ENCODE results near the gene ERC2.

Gene ERC2

GRCh38 chr3:55804170-55805095 lies 663.8 kb downstream of the ERC2 start:
- no peak for DNase-seq (ENCODE audit: low read depth in 1 of 2, low spot score in 1 of 2)

- DNase-seq (ENCODE audit: low read depth in 1 of 2, low spot score in 1 of 2), result no peak
Observed at GRCh38 chr3:55802816-55803215, 665.5 kb downstream of the ERC2 start.

GRCh38 chr3:55801676-55802075 lies 666.6 kb downstream of the ERC2 start:
- DNase-seq (ENCODE audit: low read depth in 1 of 2, low spot score in 1 of 2), result no peak

- no peak for DNase-seq (ENCODE audit: low read depth in 1 of 2, low spot score in 1 of 2)
Observed at GRCh38 chr3:55801068-55801467, 667.2 kb downstream of the ERC2 start.

GRCh38 chr3:55797775-55798174 lies 670.5 kb downstream of the ERC2 start:
- no peak for DNase-seq (ENCODE audit: low read depth in 1 of 2, low spot score in 1 of 2)

- DNase-seq (ENCODE audit: low read depth in 1 of 2, low spot score in 1 of 2), result no peak
Observed at GRCh38 chr3:55797084-55797483, 671.2 kb downstream of the ERC2 start.

- no peak for DNase-seq (ENCODE audit: low read depth in 1 of 2, low spot score in 1 of 2)
Observed at GRCh38 chr3:55796533-55796932, 671.7 kb downstream of the ERC2 start.

- DNase-seq (ENCODE audit: low read depth in 1 of 2, low spot score in 1 of 2), result no peak
Observed at GRCh38 chr3:55795746-55796145, 672.5 kb downstream of the ERC2 start.

GRCh38 chr3:55795296-55795695 lies 673.0 kb downstream of the ERC2 start:
- no peak for DNase-seq (ENCODE audit: low read depth in 1 of 2, low spot score in 1 of 2)

- no peak for DNase-seq (ENCODE audit: low read depth in 1 of 2, low spot score in 1 of 2)
Observed at GRCh38 chr3:55792742-55793141, 675.5 kb downstream of the ERC2 start.

GRCh38 chr3:55792009-55792408 lies 676.3 kb downstream of the ERC2 start:
- DNase-seq (ENCODE audit: low read depth in 1 of 2, low spot score in 1 of 2), result no peak

GRCh38 chr3:55790596-55791350 lies 677.5 kb downstream of the ERC2 start:
- DNase-seq (ENCODE audit: low read depth in 1 of 2, low spot score in 1 of 2), result no peak

- no peak for DNase-seq (ENCODE audit: low read depth in 1 of 2, low spot score in 1 of 2)
Observed at GRCh38 chr3:55789516-55789915, 678.8 kb downstream of the ERC2 start.

GRCh38 chr3:55782807-55783206 lies 685.5 kb downstream of the ERC2 start:
- no peak for DNase-seq (ENCODE audit: low read depth in 1 of 2, low spot score in 1 of 2)

GRCh38 chr3:55782351-55782750 lies 685.9 kb downstream of the ERC2 start:
- no peak for DNase-seq (ENCODE audit: low read depth in 1 of 2, low spot score in 1 of 2)

GRCh38 chr3:55780913-55781312 lies 687.4 kb downstream of the ERC2 start:
- DNase-seq (ENCODE audit: low read depth in 1 of 2, low spot score in 1 of 2), result no peak

- DNase-seq (ENCODE audit: low read depth in 1 of 2, low spot score in 1 of 2), result no peak
Observed at GRCh38 chr3:55779543-55779942, 688.7 kb downstream of the ERC2 start.

- DNase-seq (ENCODE audit: low read depth in 1 of 2, low spot score in 1 of 2), result no peak
Observed at GRCh38 chr3:55775366-55776154, 692.7 kb downstream of the ERC2 start.

- no peak for DNase-seq (ENCODE audit: low read depth in 1 of 2, low spot score in 1 of 2)
Observed at GRCh38 chr3:55774856-55775255, 693.4 kb downstream of the ERC2 start.

- DNase-seq (ENCODE audit: low read depth in 1 of 2, low spot score in 1 of 2), result no peak
Observed at GRCh38 chr3:55771503-55771902, 696.8 kb downstream of the ERC2 start.

- DNase-seq (ENCODE audit: low read depth in 1 of 2, low spot score in 1 of 2), result no peak
Observed at GRCh38 chr3:55770077-55770476, 698.2 kb downstream of the ERC2 start.
